HPDE6-E6E7 (cell line): Measurements from ENCODE around the gene RPS25.
"Not testable (repeated sequence)": the region's sequence is repeated elsewhere in the genome, so short reads cannot be mapped to it uniquely, and the experiment has no call there.

ENCODE experiments used
- DNase-seq: peaks from one replicate; pipeline ENCODE4 v3.0.0; 2011; ENCODE audit warnings: missing footprints; ENCODE audit errors: extremely low spot score

Gene RPS25

GRCh38 chr11:119039471-119039870, 21.3 kb upstream of the RPS25 start:
- DNase-seq, result not testable (repeated sequence)

GRCh38 chr11:119038884-119039283, 20.7 kb upstream of the RPS25 start:
- no peak for DNase-seq

- DNase-seq, result no peak
Measured at GRCh38 chr11:119034813-119035212, 16.7 kb upstream of the RPS25 start.

GRCh38 chr11:119033421-119033820, 15.3 kb upstream of the RPS25 start:
- not testable (repeated sequence) for DNase-seq

GRCh38 chr11:119031912-119032280, 13.8 kb upstream of the RPS25 start:
- no peak for DNase-seq

DNA sequence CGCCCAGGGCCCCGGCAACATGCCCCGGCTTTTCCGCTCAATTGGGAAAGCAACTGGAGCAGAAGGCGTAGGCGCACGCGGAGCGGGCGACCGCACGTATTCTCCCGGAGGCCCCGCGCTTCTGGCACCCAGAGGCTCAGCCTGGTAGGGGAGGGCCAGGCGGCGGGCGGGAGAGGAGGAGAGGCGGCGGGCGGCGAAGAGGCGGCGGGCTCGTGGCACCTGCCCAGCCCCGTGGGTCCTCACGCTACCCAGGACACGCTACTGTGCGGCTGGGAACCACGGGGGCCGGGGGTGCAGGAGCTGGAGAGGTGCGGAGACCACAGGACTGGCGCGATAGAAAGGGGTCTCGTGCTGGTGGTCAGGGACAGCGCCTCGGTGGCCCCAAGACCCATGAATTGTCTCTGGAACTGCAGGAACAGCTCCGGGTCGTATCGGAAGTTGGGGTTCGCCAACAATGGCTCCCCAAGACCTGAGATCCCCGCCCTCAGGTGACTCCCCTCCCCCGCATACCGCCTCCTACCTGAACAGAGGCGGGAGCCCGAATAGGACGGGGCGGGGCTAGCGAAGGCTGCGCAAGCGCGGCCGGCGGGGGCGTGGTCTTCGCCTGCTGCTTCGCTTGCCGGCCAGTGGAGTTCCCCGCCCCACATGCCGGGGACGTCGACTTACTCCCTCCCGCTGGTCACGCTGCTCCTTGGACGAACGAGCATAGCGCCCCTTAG, 12.3 kb upstream of the RPS25 start, which contains the start of gene SLC37A4:
Gene SLC37A4 (minus strand): TSS at position 549 of the 719 bp plus-strand sequence.
- DNase-seq, result peak; percentile 98

- DNase-seq, result no peak
Measured at GRCh38 chr11:119030029-119030328, 11.8 kb upstream of the RPS25 start.

GRCh38 chr11:119029340-119030028, 11.3 kb upstream of the RPS25 start:
- DNase-seq, result no peak

DNA sequence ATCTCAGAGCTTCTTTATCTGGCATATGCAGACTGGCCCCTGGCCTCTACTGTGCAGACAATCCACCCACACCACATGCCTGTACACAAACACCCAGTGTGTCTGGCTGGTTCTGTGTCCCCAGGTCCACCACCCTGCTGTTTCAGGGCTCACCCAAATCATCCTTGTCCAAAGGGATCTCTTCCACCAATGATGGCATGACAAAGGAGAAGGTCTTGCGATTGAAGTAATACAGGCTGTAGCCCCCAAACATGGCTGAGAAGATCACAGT, 10.9 kb upstream of the RPS25 start:
- DNase-seq, result no peak

- DNase-seq, result no peak
Measured at GRCh38 chr11:119028346-119029068, 10.4 kb upstream of the RPS25 start.

GRCh38 chr11:119027561-119028345, 9.6 kb upstream of the RPS25 start:
- no peak for DNase-seq

DNA sequence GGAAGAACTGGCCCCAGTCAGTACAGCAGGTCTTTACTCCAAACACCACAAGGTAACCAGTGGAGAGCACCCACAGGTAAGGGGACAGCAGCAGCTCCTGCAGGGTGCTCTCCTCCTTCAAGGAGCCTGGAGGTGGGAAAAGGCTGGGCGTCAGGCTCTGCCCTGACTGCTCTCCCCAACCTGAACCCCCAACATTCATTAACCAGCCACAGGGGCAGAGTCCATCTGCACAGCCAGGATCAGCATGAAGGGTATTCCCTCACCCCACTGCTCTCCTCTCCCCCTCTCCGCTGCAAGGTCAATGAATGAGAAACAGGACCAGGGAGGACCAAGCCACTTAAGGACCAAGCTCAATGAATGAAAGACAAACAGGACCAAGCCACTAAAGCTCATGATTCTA, 8.8 kb upstream of the RPS25 start:
- no peak for DNase-seq

DNA sequence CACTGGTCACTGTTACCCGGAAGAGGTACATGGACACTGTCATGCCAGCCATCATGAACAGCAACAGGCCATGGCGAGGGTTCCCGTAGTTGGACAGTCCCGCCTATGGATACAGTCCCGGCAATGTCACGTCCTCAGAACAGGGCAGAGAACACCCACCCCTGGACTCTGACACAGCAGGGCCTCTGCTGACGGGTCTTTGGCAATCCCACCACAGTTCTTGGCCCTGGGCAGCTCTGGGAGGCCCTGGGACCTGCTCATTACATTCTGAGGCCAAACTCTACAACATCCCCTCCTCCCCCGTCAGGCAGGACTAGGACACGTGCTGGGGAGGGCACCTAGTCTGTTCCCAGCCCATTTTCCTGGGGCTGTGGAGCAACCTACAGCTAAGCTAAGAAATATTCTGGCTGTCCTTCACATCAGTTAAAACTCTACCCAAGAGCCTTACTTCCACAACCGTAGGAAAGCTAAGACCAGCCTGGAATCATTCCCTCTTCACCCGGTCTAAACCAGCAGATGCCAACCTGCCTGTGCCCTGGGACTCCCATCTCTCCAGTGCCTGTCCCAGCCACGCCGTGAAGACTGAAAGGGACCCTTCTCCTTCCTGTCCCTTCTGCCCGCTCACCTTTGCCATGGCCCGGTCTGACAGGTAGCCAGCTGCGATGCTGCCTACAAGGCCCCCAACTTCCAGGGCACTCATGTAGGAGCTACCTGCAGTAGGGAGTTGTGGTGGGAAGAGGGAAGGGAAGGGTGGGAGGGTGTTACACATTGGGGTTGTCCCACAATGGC, 8.0 kb upstream of the RPS25 start:
- DNase-seq, result no peak

DNA sequence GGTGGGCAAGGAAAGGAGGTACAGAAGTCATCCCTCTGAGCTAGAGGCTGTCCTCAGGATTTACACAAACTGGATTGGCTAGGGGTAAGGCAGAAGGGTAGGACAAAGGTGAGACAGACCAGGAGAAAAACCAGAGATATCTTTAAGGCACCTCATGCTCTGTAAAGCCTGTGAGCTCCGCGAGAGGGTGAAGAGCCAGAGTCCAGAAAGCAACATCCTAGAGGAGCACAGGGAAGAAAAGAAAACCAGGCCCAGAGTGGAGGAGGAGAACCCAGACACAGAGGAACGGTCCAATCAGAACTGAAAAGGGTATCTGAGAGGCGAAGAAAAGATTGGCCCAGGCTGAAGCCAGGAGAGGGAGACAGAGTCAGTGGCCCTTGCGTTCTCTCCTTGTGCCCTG, 7.4 kb upstream of the RPS25 start:
- DNase-seq, result no peak

DNA sequence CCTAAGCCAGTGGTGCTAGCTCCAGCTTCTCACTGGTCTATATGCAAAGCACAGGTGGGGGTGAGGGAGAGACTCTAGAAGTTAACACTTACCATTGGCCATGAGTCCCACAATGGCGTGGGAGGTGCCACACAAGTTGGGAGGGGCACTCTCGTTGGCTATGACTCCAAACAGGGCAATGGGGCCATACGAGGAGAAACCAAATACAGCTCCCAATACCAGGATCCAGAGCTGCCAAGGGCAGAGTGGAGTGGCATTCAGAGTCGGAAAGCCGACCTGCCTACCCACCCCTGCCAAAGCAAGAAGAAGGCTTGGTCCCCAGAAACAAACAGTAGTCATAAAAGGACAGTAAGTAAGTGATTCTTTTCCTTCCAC, 6.9 kb upstream of the RPS25 start:
- DNase-seq, result no peak

DNA sequence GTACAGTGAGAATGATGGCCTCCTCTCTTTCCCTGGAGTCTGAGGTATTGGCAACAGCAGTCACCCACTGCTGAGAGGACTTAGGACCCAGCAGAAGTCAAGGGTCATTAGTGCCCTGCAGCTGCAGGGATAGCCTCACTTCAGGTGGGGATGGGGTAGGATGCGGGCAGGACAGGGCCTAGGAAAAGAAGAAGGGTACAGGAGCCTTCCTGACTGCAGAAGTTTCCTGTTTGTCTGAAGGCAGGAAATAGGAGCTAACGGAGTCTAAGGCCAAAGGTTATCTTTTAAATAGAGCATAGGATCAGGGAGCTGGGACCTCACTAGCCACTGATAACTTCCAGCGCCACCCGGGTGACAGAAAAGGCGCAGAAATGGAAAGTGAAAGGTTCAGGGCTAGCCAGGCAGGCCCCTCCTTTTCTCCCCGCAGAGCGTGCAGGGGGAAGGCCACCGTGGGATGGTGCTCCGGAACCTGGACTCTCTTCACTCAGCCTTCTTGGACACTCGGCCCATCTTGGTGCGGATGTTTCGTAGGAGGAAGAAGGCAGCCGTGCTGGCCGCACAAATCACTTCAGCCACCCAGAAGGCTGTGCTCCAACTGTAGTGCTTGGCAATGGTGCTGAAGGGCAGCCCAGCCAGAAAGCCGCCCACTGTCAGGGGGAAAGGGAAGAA, 6.4 kb upstream of the RPS25 start:
- no peak for DNase-seq

- DNase-seq, result no peak
Measured at GRCh38 chr11:119023741-119024140, 5.6 kb upstream of the RPS25 start.

DNA sequence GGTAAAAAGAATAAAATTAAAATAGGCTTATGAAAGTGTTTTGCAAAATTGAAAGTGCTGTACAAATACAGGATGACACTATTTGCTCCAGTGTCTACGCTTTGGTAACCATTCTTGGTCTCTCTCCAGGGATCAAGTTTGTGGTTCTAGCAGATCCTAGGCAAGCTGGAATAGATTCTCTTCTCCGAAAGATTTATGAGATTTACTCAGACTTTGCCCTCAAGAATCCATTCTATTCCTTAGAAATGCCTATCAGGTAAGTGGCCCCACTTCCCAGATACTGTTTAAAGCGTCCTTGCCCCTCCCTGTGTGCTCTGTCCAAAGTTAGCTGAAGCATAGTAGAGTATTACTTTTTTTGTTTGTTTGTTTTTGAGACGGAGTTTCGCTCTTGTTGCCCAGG, 3.5 kb upstream of the RPS25 start:
- DNase-seq, result no peak

GRCh38 chr11:119019996-119020395, 1.9 kb upstream of the RPS25 start:
- no peak for DNase-seq

- DNase-seq, result not testable (repeated sequence)
Measured at GRCh38 chr11:119017377-119017776, 766 bp downstream of the RPS25 start.
